ENCODE data around the gene ADAMTS7.
"Not testable (repeated sequence)": the region's sequence is repeated elsewhere in the genome, so short reads cannot be mapped to it uniquely, and the experiment has no call there.

ADAMTS7 gene

GRCh38 chr15:78811124-78811824 is at the start of gene ADAMTS7:
Gene ADAMTS7 (minus strand): TSS chr15:78811464. CDS start chr15:78811220, 244 bp downstream.
- peak; percentile 80 for DNase-seq

- DNase-seq = peak; percentile 87
Observed at GRCh38 chr15:78859971-78860719, 48.9 kb upstream of the ADAMTS7 start.

- no peak for DNase-seq
Observed at GRCh38 chr15:78855746-78856145, 44.5 kb upstream of the ADAMTS7 start.

- no peak for DNase-seq
Observed at GRCh38 chr15:78854833-78855372, 43.6 kb upstream of the ADAMTS7 start.

GRCh38 chr15:78853500-78853899 is 42.2 kb upstream of the ADAMTS7 start:
- no peak for DNase-seq

GRCh38 chr15:78850941-78851755 is 39.9 kb upstream of the ADAMTS7 start:
- DNase-seq = peak; percentile 62

- no peak for DNase-seq
Observed at GRCh38 chr15:78850352-78850751, 39.1 kb upstream of the ADAMTS7 start.

GRCh38 chr15:78847387-78847906 is 36.2 kb upstream of the ADAMTS7 start:
- DNase-seq = not testable (repeated sequence)

GRCh38 chr15:78846906-78847305 is 35.6 kb upstream of the ADAMTS7 start:
- not testable (repeated sequence) for DNase-seq

GRCh38 chr15:78842519-78842918 is 31.3 kb upstream of the ADAMTS7 start:
- DNase-seq = no peak

GRCh38 chr15:78841891-78842290 is 30.6 kb upstream of the ADAMTS7 start:
- DNase-seq = no peak

- no peak for DNase-seq
Observed at GRCh38 chr15:78841376-78841706, 30.1 kb upstream of the ADAMTS7 start.

GRCh38 chr15:78840661-78841375 is 29.6 kb upstream of the ADAMTS7 start:
- DNase-seq = no peak

GRCh38 chr15:78839151-78839550 is 27.9 kb upstream of the ADAMTS7 start:
- not testable (repeated sequence) for DNase-seq

GRCh38 chr15:78838489-78838888 is 27.2 kb upstream of the ADAMTS7 start:
- no peak for DNase-seq

- DNase-seq = no peak
Observed at GRCh38 chr15:78837543-78837942, 26.3 kb upstream of the ADAMTS7 start.

GRCh38 chr15:78837131-78837530 is 25.9 kb upstream of the ADAMTS7 start:
- DNase-seq = no peak

GRCh38 chr15:78836333-78836732 is 25.1 kb upstream of the ADAMTS7 start:
- DNase-seq = no peak

- DNase-seq = no peak
Observed at GRCh38 chr15:78831229-78832207, 20.3 kb upstream of the ADAMTS7 start.

- peak; percentile 70 for DNase-seq
Observed at GRCh38 chr15:78830514-78831228, 19.4 kb upstream of the ADAMTS7 start.
